GM21423 (cell line): Measurements from ENCODE around the gene EVX2.

Source experiments
- ATAC-seq: cut with Tn5 transposase; IDR thresholded peaks from one replicate; pipeline ENCODE4 v1.9.1; 2021; ENCODE audit warnings: mild to moderate bottlenecking, moderate library complexity; ENCODE audit not compliant: unreplicated experiment

The EVX2 gene

DNA sequence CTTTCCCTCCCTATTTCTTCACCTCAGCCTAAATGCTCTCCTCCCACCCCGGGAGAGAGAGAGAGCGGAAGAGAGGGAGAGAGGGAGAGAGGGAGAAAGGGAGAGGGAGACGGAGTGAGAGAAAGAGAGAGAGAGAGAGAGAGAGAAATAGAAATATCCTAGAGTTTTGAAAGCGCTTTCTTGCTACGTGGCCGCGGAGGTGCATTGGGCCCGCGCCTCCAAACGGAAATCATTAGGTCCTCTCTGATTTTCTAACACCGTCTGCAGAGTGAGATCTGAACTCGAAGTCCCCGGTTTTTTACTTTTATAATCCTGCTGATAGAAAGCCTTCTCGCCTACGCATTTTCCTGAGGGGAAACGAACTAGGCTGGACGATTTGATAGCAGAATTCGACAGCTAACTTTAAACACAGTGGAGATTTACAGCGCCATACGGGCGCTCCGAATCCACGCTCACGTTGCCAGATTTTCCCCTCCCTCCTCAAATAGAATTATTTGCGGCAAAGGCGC, 903 bp upstream of the EVX2 start:
- ATAC-seq = no peak

DNA sequence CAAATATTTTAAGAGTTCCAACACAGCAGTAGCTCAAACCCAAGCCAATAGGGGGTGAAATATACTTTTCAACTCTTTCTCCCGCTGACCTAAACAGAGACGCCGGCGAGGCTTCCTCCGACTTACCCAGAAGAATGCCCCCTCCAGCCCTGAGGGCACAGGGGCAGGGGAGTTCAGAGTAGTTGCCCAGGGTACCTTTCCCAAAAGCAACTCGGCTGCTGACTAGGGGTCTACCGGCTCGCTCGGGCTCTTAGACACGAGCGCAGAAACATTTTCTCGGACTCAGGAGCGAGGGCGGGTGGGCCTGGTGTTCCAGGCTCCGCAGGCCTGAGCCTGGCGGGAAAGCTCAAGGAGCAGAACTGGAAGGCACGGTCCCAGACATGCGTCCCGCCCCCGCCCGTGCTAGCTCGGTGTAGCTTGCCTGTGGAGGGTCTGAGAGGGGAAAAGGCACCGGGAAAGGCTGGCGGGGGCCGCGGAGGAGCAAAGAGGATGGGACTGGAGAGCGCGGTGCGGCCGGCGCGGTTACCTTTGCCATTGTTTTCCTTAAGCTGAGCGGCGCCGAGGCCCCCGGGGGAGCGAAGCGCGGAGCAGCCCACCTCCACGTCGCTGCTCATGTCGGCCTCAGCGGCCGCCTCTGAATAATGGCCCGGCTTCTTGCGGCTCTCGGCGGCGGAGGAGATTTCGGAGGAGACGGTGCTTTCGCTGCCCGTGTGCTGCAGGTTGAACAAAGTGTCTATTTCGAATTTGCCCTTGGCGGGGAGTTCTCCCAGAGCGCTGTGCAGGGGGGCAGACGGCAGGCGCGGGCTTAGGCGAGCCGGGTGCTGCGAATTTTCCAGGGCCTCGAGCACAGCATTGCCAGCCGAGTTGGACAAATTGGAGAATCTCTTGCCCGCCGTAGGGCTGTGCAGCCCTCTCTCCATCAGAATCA, 674 bp downstream of the EVX2 start:
- no peak for ATAC-seq

DNA sequence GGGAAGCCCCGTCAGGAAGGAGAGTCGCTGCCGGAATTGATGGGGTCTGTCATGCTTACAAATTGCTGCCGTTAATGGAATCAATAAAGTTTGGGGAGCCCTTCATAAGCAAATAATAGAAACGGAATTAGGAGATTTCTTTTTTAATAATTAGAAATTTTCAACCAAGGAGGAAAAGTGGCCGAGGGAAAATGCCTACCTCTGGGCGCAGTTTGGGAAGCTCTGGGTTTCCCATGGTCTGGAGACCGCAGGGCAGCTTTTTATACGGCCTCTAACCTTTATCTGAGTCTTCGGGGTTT, 1.3 kb downstream of the EVX2 start:
- ATAC-seq = no peak

- no peak for ATAC-seq
Measured at GRCh38 chr2:176081837-176082524, 1.8 kb downstream of the EVX2 start.

DNA sequence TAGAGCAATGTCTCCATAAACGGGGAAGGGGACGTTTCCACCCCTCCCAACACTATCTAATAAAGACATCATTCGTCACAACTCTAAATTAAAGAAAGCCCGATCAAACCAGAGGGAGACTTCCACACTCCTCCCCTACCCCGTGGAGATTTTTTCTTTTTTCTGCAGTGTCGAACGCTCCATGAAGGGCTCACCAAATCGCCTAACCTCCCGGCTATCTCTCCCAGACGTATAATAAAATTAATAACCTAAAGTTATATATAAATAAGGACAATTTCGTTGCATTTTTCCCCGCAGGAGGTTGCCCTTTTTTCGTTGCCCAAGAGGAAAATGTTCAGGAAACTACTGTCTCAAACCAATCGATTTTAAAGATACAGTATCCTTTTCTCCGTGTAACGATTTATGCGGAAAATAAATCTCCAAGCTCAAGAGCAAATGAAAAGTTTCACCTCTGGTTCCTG, 2.4 kb downstream of the EVX2 start:
- ATAC-seq = no peak

DNA sequence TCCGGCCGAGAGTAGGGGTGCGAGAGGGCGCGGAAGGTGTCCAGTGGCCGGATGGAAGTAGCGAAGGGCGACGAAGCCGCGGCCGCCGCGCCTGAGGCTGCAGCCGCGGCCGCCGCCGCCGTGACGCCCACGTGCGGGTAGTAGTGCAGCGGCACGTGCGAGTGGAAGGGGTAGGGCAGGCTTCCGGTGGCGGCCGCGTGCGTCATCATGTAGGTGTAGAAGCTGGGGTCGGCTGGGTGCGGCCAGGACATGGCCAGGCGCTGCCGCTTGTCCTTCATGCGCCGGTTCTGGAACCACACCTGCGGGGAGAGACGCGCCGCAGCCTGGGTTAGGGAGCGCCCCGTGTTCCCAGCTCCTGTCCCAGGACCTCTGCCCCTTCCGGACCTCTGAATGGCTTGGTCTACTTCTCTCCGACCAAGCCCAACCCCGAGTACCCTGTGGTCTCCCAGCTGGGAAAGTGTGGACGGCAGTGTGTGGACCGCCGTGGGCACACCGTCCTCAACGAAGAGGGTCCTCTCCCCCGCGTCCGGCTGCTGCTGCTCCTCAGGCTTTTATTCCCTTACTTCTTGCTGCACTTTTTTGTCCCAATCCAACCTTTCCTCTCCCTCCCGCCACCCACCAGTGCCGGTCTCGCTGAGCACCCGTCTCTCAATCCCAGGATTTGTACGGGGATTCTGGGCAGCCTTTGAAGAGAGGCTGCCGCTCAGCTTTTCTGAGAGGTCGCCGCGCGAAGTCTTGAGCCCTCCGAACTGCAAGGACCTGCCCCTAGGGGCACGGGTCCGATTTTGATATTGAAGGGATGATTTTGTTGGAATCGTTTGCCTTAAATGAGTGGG, 3.0 kb downstream of the EVX2 start:
- ATAC-seq = no peak

DNA sequence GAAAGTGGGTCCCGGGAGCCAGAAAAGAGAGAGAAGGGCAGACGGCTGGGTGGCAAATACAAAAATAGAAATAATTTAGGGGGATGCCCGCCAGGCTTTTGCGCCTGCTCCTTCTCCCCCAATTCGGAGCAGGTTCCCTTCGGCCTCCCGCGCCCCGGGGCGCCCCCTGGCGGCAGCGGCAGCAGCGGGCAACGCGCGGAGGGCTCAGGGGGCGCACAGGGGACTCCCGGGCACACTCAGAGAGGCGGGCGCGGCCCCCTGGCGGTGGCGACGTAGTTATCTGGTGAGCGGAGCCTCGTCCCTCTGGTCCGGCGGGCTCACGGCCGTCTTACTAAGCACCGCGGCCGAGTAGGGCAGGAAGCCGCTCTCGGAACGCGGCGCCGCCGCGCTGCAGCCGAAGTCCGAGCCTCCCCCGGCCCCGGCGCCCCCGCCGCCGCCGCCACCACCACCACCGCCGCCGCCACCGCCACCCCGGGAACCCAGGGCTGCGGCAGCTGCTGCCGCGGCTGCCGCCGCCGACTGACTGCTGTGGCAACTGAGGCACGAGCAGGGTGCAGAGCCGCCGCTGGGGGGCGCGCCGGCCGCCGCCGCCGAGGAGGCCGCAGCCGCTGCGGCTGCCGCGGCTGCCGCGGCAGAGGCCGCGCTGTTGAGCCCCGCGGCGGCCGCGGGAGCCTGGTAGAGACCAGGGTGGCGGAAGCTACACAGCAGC, 3.8 kb downstream of the EVX2 start:
- no peak for ATAC-seq

DNA sequence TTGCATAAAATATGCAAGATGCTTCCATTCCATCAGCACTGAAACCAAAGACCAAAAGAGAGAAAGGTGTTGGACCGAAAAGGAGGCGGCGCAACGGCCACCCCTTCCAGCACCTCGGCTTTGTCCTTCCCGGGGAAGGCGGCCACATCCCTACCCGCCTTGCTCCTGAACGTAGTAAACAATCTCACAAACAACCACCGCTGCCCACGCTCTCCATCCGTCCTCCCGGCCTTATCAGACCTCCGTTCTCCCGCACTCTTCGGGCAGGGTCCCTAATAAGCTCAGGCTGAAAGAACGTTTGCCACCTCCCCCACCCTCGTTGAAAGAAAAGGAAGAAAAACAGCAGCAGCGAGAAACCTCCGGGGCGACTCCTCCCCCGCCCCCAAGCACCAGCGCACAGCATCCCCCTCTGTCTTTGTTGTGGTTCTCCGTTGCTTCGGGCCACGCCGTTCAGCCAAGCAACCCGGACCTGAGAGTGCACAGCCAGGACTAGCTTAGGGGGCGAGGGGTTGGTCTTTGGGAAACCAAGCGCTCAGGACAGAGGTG, 4.4 kb downstream of the EVX2 start:
- no peak for ATAC-seq

DNA sequence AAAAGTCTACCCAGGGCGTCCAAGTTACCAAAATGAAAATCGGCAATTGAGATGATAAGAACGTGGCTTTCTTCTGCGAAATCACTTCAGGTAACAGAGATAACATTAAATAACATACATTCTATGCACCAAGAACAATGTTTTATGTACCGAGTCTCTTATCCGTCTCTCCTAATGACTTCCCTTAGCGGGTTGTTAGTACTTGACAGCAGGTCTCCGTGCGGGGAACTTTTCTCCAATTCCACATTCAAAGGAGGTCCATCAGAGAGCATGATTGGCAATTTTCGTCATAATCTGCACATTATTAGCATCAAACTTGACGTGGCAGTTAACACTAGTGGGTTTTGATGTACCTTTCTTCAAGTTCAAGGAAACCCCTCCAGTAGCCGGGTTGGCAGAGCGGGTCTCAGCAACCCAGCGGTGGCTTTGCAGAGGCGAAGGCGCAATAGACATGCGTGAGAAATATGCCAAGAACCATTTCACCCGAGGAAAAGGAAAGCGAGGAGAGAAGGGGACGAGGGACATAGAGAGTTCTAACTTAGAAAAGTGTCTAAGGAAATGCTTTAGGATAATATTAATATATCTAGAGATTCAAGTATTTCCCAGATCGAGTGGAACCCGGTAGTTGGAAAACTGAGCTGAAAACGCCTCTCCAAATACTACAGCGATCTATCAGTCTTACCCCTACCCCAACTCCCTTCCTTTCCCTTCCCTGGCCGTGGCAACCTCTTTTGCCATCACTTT, 5.0 kb downstream of the EVX2 start:
- ATAC-seq = no peak

- no peak for ATAC-seq
Measured at GRCh38 chr2:176076796-176077195, 7.0 kb downstream of the EVX2 start.

- no peak for ATAC-seq
Measured at GRCh38 chr2:176076063-176076462, 7.7 kb downstream of the EVX2 start.

- no peak for ATAC-seq
Measured at GRCh38 chr2:176075481-176075880, 8.3 kb downstream of the EVX2 start.

DNA sequence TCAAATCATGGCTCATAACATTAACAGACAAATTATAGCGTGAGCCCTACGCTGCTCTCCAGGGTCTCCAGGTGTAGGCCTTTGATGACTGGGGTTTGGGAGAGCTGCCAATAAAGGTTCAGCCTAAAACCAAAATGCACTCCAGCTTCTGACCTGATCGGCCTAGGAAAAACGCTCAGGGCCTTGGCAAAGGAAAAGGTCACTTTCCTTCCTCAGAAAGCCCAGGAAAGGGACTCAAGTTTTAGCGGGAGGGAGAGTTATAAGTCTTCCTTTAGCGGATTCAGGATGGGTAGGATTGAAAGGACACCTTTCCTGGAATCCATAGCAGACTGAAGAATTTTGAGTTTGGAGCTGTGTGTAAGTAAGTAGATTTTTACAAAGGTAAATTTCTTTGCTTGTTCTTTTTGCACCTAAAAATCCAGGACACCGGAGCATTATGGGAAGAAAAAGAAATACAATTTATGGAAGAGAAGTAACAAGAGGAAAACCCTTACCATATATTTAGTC, 8.8 kb downstream of the EVX2 start:
- no peak for ATAC-seq

GRCh38 chr2:176072951-176073904, 10.5 kb downstream of the EVX2 start:
- no peak for ATAC-seq

GRCh38 chr2:176072292-176072669, 11.5 kb downstream of the EVX2 start:
- ATAC-seq = no peak

DNA sequence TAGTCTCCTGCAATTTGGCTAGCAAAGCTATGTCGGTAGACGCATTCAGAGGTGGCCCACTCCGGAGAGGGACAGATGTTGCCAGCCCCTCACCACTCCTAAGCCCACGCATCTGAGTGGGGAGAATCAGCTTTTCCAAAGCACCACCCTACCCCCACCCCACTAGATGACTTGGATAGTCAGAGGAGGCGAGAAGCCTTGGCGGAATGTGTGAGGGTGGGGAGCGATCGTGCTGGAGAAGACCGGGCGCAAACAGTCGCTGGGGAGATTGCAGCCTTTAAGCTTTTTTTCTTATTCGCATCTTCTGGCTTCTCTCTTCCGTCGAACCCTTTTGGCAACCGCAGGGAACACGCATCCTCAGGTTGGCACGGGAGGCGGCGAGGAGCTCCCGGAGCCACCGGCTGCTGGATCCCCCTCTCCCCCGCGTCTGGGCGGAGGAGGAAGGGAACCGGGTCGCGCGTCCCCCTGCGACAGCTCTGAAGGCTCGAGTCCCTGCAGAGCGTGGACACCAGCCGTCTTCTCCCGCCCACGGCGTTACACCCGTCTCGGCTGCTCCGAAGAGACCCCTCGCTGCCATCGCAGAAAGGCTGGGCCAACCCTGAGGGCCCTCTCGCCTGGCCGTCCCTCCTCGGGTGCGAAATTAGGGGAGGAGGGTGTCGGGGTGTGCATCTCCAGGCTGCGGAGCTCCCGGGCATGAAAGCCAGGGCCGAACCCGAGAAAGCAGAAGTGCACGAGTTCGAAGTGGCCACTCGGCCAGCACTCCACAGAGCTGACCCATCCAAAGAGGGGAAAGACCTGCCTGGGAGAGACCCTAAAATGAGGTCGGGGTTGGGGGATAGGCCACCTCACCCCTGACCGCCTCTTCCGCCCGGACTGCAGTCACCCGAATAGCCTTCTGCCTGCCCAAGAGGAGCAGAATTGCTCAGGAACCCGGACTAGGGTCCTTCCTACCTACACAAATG, 12.2 kb downstream of the EVX2 start:
- no peak for ATAC-seq

DNA sequence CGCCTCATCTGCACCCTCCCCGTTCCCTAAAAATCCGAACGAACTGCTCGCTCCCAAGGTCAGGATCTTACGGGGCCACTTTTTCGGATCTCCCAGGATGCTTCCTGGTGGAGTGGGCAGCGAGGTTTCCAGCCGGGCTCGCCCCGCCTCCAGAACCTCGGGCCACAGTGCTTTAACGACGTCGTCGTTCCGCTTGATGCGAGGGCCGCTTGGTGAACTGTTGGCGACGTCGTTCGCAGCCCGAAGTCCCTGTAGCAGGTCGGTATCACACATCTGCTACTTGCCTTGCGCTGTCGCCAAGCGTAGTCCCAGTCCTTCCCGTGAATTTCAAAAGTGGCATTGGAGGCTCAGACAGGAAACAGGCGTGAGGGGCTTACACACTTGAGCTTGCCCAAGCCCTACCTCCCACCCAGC, 15.3 kb downstream of the EVX2 start:
- no peak for ATAC-seq
